Mucosa of descending colon (tissue), 3 donors: ENCODE measurements around the gene HBG1. TPM values are rescaled to one million over a fixed set of nuclear protein-coding genes. Genes with fewer than 3 reads are reported as not detected.

Experiments used
- ATAC-seq: fragments of 200-7000 bp; cut with Tn5 transposase; one replicate; pipeline ENCODE4 v1.9.1; 2020; ENCODE audit warnings: mild to moderate bottlenecking, moderate library complexity
- DNase-seq, 3 donors: peaks; one replicate each; pipeline ENCODE4 v3.0.0-alpha.2; 2020
- H3K36me3 ChIP-seq: fragments of 200-600 bp; one replicate; pipeline ENCODE4 v1.8.0; 2021; ENCODE audit warnings: low read depth, mild to moderate bottlenecking
- H3K4me1 ChIP-seq: fragments of 200-600 bp; one replicate; pipeline ENCODE4 v1.8.0; 2021; ENCODE audit warnings: low read depth, mild to moderate bottlenecking
- H3K4me3 ChIP-seq: fragments of 200-600 bp; one replicate; pipeline ENCODE4 v1.8.0; 2021; ENCODE audit warnings: mild to moderate bottlenecking
- H3K9me3 ChIP-seq: fragments of 200-600 bp; one replicate; pipeline ENCODE4 v1.8.0; 2021; ENCODE audit warnings: mild to moderate bottlenecking
- intact Hi-C, 2 donors: fragments of 100-400 bp; cut with DNase I in 1 of 2; cut with micrococcal nuclease in 1 of 2; formaldehyde crosslinking; loops; one replicate each; pipeline versions ENCODE4 v1.11.0 to v1.11.1; 2022; cut with DNase I, micrococcal nuclease
- total RNA-seq, 3 donors: library from RNA; stranded (reverse); fragmentation: NEBNext Ultra II Directional in 2 of 3; extraction: Animal tissue kit (Norgen Biotek cat#: 25700) in 2 of 3; gene quantifications; one replicate each; pipeline versions ENCODE4 v1.2.1 to v1.2.4, GENCODE V29; 2021 to 2023
- TF ChIP-seq, protein P1 (sequence below): fragments of 200-600 bp; IDR thresholded peaks from one replicate; pipeline ENCODE4 v1.8.0; 2022; ENCODE audit warnings: antibody characterized with exemption, mild to moderate bottlenecking
- donor health status: DM: no; HTN: no; CAD: no; lungs with moderate emphysema.
- donor health status: DM: no; HTN: no; CAD: no.
- donor health status: DM: no; HTN: yes; CAD: no.

The HBG1 gene
- total RNA-seq, 3 donors from 2014 or later: not detected

- DNase-seq (no peak), ATAC-seq (no peak)
- no peak overlapping the region for H3K4me3 ChIP-seq
- H3K9me3 ChIP-seq: no peaks in the 10 kb centered on the region
- no peaks in the 10 kb centered on the region for H3K4me1 ChIP-seq
- TF ChIP-seq, protein P1, sequence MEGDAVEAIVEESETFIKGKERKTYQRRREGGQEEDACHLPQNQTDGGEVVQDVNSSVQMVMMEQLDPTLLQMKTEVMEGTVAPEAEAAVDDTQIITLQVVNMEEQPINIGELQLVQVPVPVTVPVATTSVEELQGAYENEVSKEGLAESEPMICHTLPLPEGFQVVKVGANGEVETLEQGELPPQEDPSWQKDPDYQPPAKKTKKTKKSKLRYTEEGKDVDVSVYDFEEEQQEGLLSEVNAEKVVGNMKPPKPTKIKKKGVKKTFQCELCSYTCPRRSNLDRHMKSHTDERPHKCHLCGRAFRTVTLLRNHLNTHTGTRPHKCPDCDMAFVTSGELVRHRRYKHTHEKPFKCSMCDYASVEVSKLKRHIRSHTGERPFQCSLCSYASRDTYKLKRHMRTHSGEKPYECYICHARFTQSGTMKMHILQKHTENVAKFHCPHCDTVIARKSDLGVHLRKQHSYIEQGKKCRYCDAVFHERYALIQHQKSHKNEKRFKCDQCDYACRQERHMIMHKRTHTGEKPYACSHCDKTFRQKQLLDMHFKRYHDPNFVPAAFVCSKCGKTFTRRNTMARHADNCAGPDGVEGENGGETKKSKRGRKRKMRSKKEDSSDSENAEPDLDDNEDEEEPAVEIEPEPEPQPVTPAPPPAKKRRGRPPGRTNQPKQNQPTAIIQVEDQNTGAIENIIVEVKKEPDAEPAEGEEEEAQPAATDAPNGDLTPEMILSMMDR: no peak
- intact Hi-C loops: no loop called here
- no peaks in the 10 kb centered on the region for H3K36me3 ChIP-seq
Observed at GRCh38 chr11:5281596-5281995, 31.9 kb upstream of the HBG1 start.

DNA sequence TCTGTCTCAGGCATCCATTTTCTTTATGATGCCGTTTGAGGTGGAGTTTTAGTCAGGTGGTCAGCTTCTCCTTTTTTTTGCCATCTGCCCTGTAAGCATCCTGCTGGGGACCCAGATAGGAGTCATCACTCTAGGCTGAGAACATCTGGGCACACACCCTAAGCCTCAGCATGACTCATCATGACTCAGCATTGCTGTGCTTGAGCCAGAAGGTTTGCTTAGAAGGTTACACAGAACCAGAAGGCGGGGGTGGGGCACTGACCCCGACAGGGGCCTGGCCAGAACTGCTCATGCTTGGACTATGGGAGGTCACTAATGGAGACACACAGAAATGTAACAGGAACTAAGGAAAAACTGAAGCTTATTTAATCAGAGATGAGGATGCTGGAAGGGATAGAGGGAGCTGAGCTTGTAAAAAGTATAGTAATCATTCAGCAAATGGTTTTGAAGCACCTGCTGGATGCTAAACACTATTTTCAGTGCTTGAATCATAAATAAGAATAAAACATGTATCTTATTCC lies 31.0 kb upstream of the HBG1 start:
- H3K36me3 ChIP-seq: no peaks in the 10 kb centered on the region
- no peaks in the 10 kb centered on the region for H3K4me1 ChIP-seq
- TF ChIP-seq, protein P1: no peak
- no peak overlapping the region for H3K4me3 ChIP-seq
- peak; percentile 40 for ATAC-seq
- no peaks in the 10 kb centered on the region for H3K9me3 ChIP-seq
- peak in 1 of 3 donors; percentile 13 for DNase-seq
- intact Hi-C loops: no loop called here

- TF ChIP-seq, protein P1: no peak
- Histone ChIP-seq H3K4me3 (no peak overlapping the region), H3K4me1 (no peaks in the 10 kb centered on the region), H3K36me3 (no peaks in the 10 kb centered on the region), H3K9me3 (no peaks in the 10 kb centered on the region)
- intact Hi-C loops: no loop called here
- ATAC-seq: no peak
- DNase-seq: no peak
Observed at GRCh38 chr11:5279471-5280090, 29.9 kb upstream of the HBG1 start.

DNA sequence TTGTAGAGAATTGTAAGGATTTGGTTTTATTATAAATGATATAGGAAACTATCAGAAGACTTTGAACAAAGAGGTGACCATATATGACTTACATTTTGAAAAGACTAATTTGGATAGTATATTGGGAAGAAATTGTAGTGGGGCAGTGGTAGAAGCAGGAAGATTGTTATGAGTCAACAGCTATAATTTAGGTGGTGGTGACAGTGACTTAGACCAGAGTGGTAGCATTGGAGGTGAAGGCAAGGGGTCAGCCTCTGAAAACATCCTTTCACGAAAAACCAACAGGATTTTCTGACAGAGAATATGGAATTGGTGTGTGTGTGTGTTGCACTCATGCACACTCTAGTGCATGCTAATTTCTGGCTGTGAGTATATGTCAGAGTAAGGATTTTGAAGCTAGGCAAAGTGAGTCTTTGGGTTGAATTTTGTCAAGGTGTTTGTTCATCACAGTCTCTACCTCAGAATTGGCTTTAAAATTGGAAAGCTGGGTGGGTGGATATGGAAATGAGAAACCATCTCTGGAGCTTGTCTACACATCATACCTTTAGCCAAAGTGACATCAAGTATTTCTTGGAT lies 28.2 kb upstream of the HBG1 start:
- Histone ChIP-seq H3K4me1 (no peaks in the 10 kb centered on the region), H3K36me3 (no peaks in the 10 kb centered on the region), H3K4me3 (no peak overlapping the region), H3K9me3 (no peaks in the 10 kb centered on the region)
- no peak for ATAC-seq
- TF ChIP-seq, protein P1: no peak
- intact Hi-C loops: no loop called here
- no peak for DNase-seq

GRCh38 chr11:5276697-5277096 lies 27.0 kb upstream of the HBG1 start:
- no peak for ATAC-seq
- no peaks in the 10 kb centered on the region for H3K4me1 ChIP-seq
- DNase-seq: no peak
- H3K9me3 ChIP-seq: no peaks in the 10 kb centered on the region
- no peak overlapping the region for H3K4me3 ChIP-seq
- no peaks in the 10 kb centered on the region for H3K36me3 ChIP-seq
- intact Hi-C loops: no loop called here
- TF ChIP-seq, protein P1: no peak
